Aorta (tissue), 5 donors: ENCODE results near the gene TASP1. TPM values are rescaled to one million over a fixed set of nuclear protein-coding genes. Genes with fewer than 3 reads are reported as not detected.
A peak's percentile ranks its signal among the peaks of the same experiment; 100 is the strongest.

ENCODE experiments used
- ATAC-seq: fragments of 200-7000 bp; cut with Tn5 transposase; one replicate; pipeline ENCODE4 v1.9.1; 2022; ENCODE audit warnings: moderate library complexity; ENCODE audit not compliant: low FRiP score
- DNase-seq, 2 donors: peaks; one replicate each; pipeline ENCODE4 v3.0.0-alpha.2; 2020
- H3K27ac ChIP-seq, 2 donors: one replicate each; pipeline ENCODE4 v1.5.1; 2013; ENCODE audit warnings: low read length in 2 of 2, mild to moderate bottlenecking in 2 of 2, moderate library complexity in 2 of 2, control low read depth in 1 of 2, inconsistent platforms in 1 of 2, low read depth in 1 of 2
- H3K27me3 ChIP-seq, 2 donors: one replicate each; pipeline ENCODE4 v1.6.1; 2013; ENCODE audit warnings: control low read depth in 1 of 2, low read length in 1 of 2, mild to moderate bottlenecking in 1 of 2, moderate library complexity in 1 of 2; ENCODE audit not compliant: insufficient read depth in 2 of 2, control insufficient read depth in 1 of 2
- H3K36me3 ChIP-seq, 2 donors: one replicate each; pipeline ENCODE4 v1.6.1; 2013; ENCODE audit warnings: control low read depth in 1 of 2, low read length in 1 of 2, mild to moderate bottlenecking in 1 of 2; ENCODE audit not compliant: insufficient read depth in 2 of 2, control insufficient read depth in 1 of 2
- H3K4me1 ChIP-seq, 2 donors: one replicate each; pipeline ENCODE4 v1.6.1; 2013; ENCODE audit warnings: low read length in 2 of 2, control low read depth in 1 of 2, mild to moderate bottlenecking in 1 of 2, moderate library complexity in 1 of 2; ENCODE audit not compliant: insufficient read depth in 2 of 2, control insufficient read depth in 1 of 2
- H3K4me3 ChIP-seq, 2 donors: one replicate each; pipeline ENCODE4 v1.5.1; 2013; ENCODE audit warnings: low read length in 2 of 2, control low read depth in 1 of 2, mild to moderate bottlenecking in 1 of 2
- H3K9me3 ChIP-seq: one replicate; pipeline ENCODE4 v1.6.1; 2013; ENCODE audit warnings: mild to moderate bottlenecking, low read length; ENCODE audit not compliant: control insufficient read depth
- WGBS, 2 donors: extraction: QIAGEN DNeasy Blood & Tissue Kit; methylation state at CpG; one replicate each; pipeline ENCODE4 v1.1.7; 2013; 5-methylcytosine and 5-hydroxymethylcytosine counted together
- intact Hi-C, 2 donors: fragments of 100-400 bp; cut with DNase I; formaldehyde crosslinking; loops; one replicate each; pipeline versions ENCODE4 v1.14.2 to v1.15.0; 2022
- long read RNA-seq, 2 donors: library from polyadenylated mRNA; unstranded; transcript quantifications; one replicate each; pipeline ENCODE4 v2.0.0, GENCODE V29; 2020 to 2021
- polyA plus RNA-seq, 2 donors: library from polyadenylated mRNA; stranded (reverse); fragments of 200-250 nt; gene quantifications; one replicate each; pipeline ENCODE4 v1.2.3, GENCODE V29; 2013
- total RNA-seq, 2 donors: library from RNA; stranded (reverse); fragmentation: NEBNext Ultra II Directional; extraction: Animal tissue kit (Norgen Biotek cat#: 25700); gene quantifications; one replicate each; pipeline ENCODE4 v1.2.1, GENCODE V29; 2021
- donor health status: healthy with polysubstance abuse.
- donor health status: Bipolar disorder and iron deficiency.
- donor health status: DM: no; HTN: no; CAD: no.
- donor health status: DM: no; HTN: no; CAD: no.
- donor health status: DM: yes; HTN: yes; CAD: no.

Gene TASP1
- total RNA-seq (10 to 100 TPM; 32.8 to 74.6 TPM), polyA plus RNA-seq (10 to 100 TPM; 13.2 to 18.9 TPM)
- long read RNA-seq, donor 1, transcript TASP1-201 (14 exons, 2,352 nt): major isoform, 81 of 206 reads
- long read RNA-seq, donor 1, partial matches to known transcripts: 49 of 206 reads
- long read RNA-seq, donor 1, other reads (novel, unspliced or antisense): 75 of 206 reads
- long read RNA-seq, donor 2, transcript TASP1-201 (14 exons, 2,352 nt): major isoform, 8 of 23 reads
- long read RNA-seq, donor 2, partial matches to known transcripts: 4 of 23 reads
- long read RNA-seq, donor 2, other reads (novel, unspliced or antisense): 11 of 23 reads

GRCh38 chr20:13638496-13639149 is at the start of gene TASP1:
TASP1 (minus strand) TSS chr20:13638932; CDS start chr20:13630078, 8,854 bp downstream.
- no peaks in the 10 kb centered on the region for H3K4me1 ChIP-seq
- H3K27me3 ChIP-seq: no peaks in the 10 kb centered on the region
- intact Hi-C loops: no loop called here

GRCh38 chr20:13687815-13688214 is 49.1 kb upstream of the TASP1 start:
- peaks cover 0 to 5% of the 10 kb centered on the region in 2 donors for H3K4me1 ChIP-seq
- WGBS, 2 donors: 5 to 7% methylated on average over 3 of the region's 3 CpGs
- no peaks in the 10 kb centered on the region for H3K27me3 ChIP-seq
- H3K36me3 ChIP-seq: no peaks in the 10 kb centered on the region
- no peak for ATAC-seq
- H3K27ac ChIP-seq: peak overlapping the region in 1 of 2 donors; percentile 49
- intact Hi-C loops: loop anchor here in 1 of 2 donors (5.0 kb wide), 1 partner anchor 54 kb away; no protein-coding TSS in a partner anchor
- no peak overlapping the region for H3K4me3 ChIP-seq
- H3K9me3 ChIP-seq: no peaks in the 10 kb centered on the region
- no peak for DNase-seq

More at GRCh38 chr20:13638496-13639149, at the start of gene TASP1:
- 0 to 1% methylated on average over 44 to 50 of the region's 50 CpGs for WGBS, 2 donors
- peak; percentile 98 for DNase-seq
- peak within 1 kb of the TSS in 1 of 2 donors; percentile 81 for H3K27ac ChIP-seq
- no peaks in the 10 kb centered on the region for H3K9me3 ChIP-seq
- H3K36me3 ChIP-seq: no peaks in the 10 kb centered on the region
- peak within 1 kb of the TSS; percentile 80 to 81 for H3K4me3 ChIP-seq
- peak; percentile 99 for ATAC-seq

- intact Hi-C loops: loop anchor here in 1 of 2 donors (5.0 kb wide), 1 partner anchor 57 kb away; no protein-coding TSS in a partner anchor
- H3K9me3 ChIP-seq: no peaks in the 10 kb centered on the region
- ATAC-seq (no peak), DNase-seq (no peak)
- H3K27ac ChIP-seq: no peak overlapping the region
- 93 to 95% methylated on average over 2 of the region's 2 CpGs for WGBS, 2 donors
- H3K4me1 ChIP-seq: peaks cover 0 to 5% of the 10 kb centered on the region in 2 donors
- no peaks in the 10 kb centered on the region for H3K36me3 ChIP-seq
- no peak overlapping the region for H3K4me3 ChIP-seq
- H3K27me3 ChIP-seq: no peaks in the 10 kb centered on the region
Measured at GRCh38 chr20:13685623-13686022, 46.9 kb upstream of the TASP1 start.

- intact Hi-C loops: loop anchor here in 1 of 2 donors (5.0 kb wide), 1 partner anchor 58 kb away; no protein-coding TSS in a partner anchor
- no peak for ATAC-seq
- DNase-seq: no peak
- Histone ChIP-seq H3K27ac (no peak overlapping the region), H3K36me3 (no peaks in the 10 kb centered on the region), H3K9me3 (no peaks in the 10 kb centered on the region), H3K4me1 (peaks cover 0 to 3% of the 10 kb centered on the region in 2 donors), H3K4me3 (no peak overlapping the region), H3K27me3 (no peaks in the 10 kb centered on the region)
- 90% methylated on average over 5 of the region's 5 CpGs for WGBS, 2 donors
Measured at GRCh38 chr20:13684566-13685222, 46.0 kb upstream of the TASP1 start.

- WGBS, 2 donors: 51 to 66% methylated on average over 1 of the region's 1 CpG
- no peak overlapping the region for H3K27ac ChIP-seq
- DNase-seq: no peak
- no peaks in the 10 kb centered on the region for H3K36me3 ChIP-seq
- H3K4me1 ChIP-seq: peaks cover 0 to 3% of the 10 kb centered on the region in 2 donors
- intact Hi-C loops: no loop called here
- no peak for ATAC-seq
- no peak overlapping the region for H3K4me3 ChIP-seq
- no peaks in the 10 kb centered on the region for H3K9me3 ChIP-seq
- H3K27me3 ChIP-seq: no peaks in the 10 kb centered on the region
Measured at GRCh38 chr20:13683833-13684232, 45.1 kb upstream of the TASP1 start.

GRCh38 chr20:13681248-13682125 is 42.8 kb upstream of the TASP1 start:
- H3K9me3 ChIP-seq: no peaks in the 10 kb centered on the region
- no peak overlapping the region for H3K27ac ChIP-seq
- no peaks in the 10 kb centered on the region for H3K4me1 ChIP-seq
- no peaks in the 10 kb centered on the region for H3K36me3 ChIP-seq
- H3K27me3 ChIP-seq: no peaks in the 10 kb centered on the region
- 73 to 96% methylated on average over 4 of the region's 4 CpGs for WGBS, 2 donors
- no peak for DNase-seq
- H3K4me3 ChIP-seq: no peak overlapping the region
- intact Hi-C loops: no loop called here
- no peak for ATAC-seq

- Histone ChIP-seq H3K36me3 (no peaks in the 10 kb centered on the region), H3K27me3 (no peaks in the 10 kb centered on the region), H3K4me1 (no peaks in the 10 kb centered on the region), H3K9me3 (no peaks in the 10 kb centered on the region), H3K27ac (no peak overlapping the region), H3K4me3 (no peak overlapping the region)
- no peak for DNase-seq
- ATAC-seq: no peak
- intact Hi-C loops: no loop called here
- 53 to 65% methylated on average over 1 of the region's 1 CpG for WGBS, 2 donors
Measured at GRCh38 chr20:13678944-13679343, 40.2 kb upstream of the TASP1 start.

GRCh38 chr20:13677241-13677640 is 38.5 kb upstream of the TASP1 start:
- 98% methylated on average over 4 of the region's 4 CpGs for WGBS, 2 donors
- Histone ChIP-seq H3K4me3 (no peak overlapping the region), H3K9me3 (no peaks in the 10 kb centered on the region), H3K4me1 (no peaks in the 10 kb centered on the region), H3K36me3 (no peaks in the 10 kb centered on the region), H3K27me3 (no peaks in the 10 kb centered on the region), H3K27ac (no peak overlapping the region)
- intact Hi-C loops: no loop called here
- ATAC-seq (no peak), DNase-seq (no peak)
